Tibial nerve (tissue), 4 donors: ENCODE data around the gene EFNA4. TPM values are rescaled to one million over a fixed set of nuclear protein-coding genes. Genes with fewer than 3 reads are reported as not detected.

Experiments
- DNase-seq, 2 donors: peaks; one replicate each; pipeline ENCODE4 v3.0.0-alpha.2; 2019; ENCODE audit warnings: low spot score in 2 of 2
- H3K27ac ChIP-seq, 4 donors: fragments of 200-600 bp; sonication (generic) in 3 of 4; one replicate each; pipeline ENCODE4 v1.5.1; 2017 to 2019; ENCODE audit warnings: mild to moderate bottlenecking in 1 of 4
- H3K27me3 ChIP-seq, 2 donors: fragments of 200-600 bp; sonication (generic) in 1 of 2; one replicate each; pipeline versions ENCODE4 v1.5.1 to v1.6.0; 2017 to 2019
- H3K36me3 ChIP-seq, 3 donors: fragments of 200-600 bp; sonication (generic); one replicate each; pipeline ENCODE4 v1.5.1; 2018 to 2019
- H3K4me1 ChIP-seq, 4 donors: fragments of 200-600 bp; sonication (generic) in 3 of 4; one replicate each; pipeline ENCODE4 v1.5.1; 2017 to 2019
- H3K4me3 ChIP-seq, 4 donors: fragments of 200-600 bp; sonication (generic) in 3 of 4; one replicate each; pipeline ENCODE4 v1.5.1; 2017 to 2019; ENCODE audit warnings: mild to moderate bottlenecking in 1 of 4, moderate library complexity in 1 of 4
- H3K9me3 ChIP-seq, 4 donors: fragments of 200-600 bp; sonication (generic) in 3 of 4; one replicate each; pipeline ENCODE4 v1.5.1; 2017 to 2019
- CTCF ChIP-seq, 5 experiments: fragments of 200-600 bp in 3 of 5; fragments of 450-650 bp in 2 of 5; sonication (generic) in 3 of 5; IDR thresholded peaks; one replicate each; pipeline ENCODE4 v1.5.1; 2016 to 2019; ENCODE audit warnings: antibody characterized with exemption in 5 of 5, mild to moderate bottlenecking in 3 of 5, moderate library complexity in 2 of 5
- EP300 ChIP-seq, 2 donors: sonication (generic); formaldehyde crosslinking; IDR thresholded peaks; one replicate each; pipeline ENCODE4 v1.6.1; 2017; ENCODE audit warnings: antibody characterized with exemption in 2 of 2, mild to moderate bottlenecking in 1 of 2
- POLR2A ChIP-seq, 2 donors: fragments of 450-650 bp; IDR thresholded peaks; one replicate each; pipeline ENCODE4 v1.6.1; 2017; ENCODE audit warnings: antibody characterized with exemption in 2 of 2, mild to moderate bottlenecking in 2 of 2, moderate library complexity in 2 of 2
- WGBS, 2 donors: methylation state at CpG; one replicate each; pipeline ENCODE4 v1.1.5; 2018; 5-methylcytosine and 5-hydroxymethylcytosine counted together
- total RNA-seq, 4 donors: library from RNA; depleted of rRNA; stranded (reverse); fragments of >200 nt; gene quantifications; one replicate each; pipeline ENCODE4 v1.1.0, GENCODE V29; 2016

EFNA4 gene
- total RNA-seq, 4 donors from 2014 or later, result 0.87 to 4.2 (median 1.8) TPM

- no peak for TF ChIP-seq EP300 (IDR thresholded peaks at IDR 0.05)
- no peak for TF ChIP-seq CTCF (IDR thresholded peaks at IDR 0.05)
- no peak for TF ChIP-seq POLR2A (IDR thresholded peaks at IDR 0.05)
- Histone ChIP-seq H3K4me3 (no peak overlapping the region), H3K4me1 (peaks cover 0 to 7% (median 3%) of the 10 kb centered on the region in 4 donors), H3K27ac (no peak overlapping the region), H3K36me3 (no peaks in the 10 kb centered on the region), H3K27me3 (no peaks in the 10 kb centered on the region), H3K9me3 (no peaks in the 10 kb centered on the region)
- 81 to 83% methylated on average over 7 of the region's 7 CpGs for WGBS, 2 donors
- no peak for DNase-seq
Measured at GRCh38 chr1:155099331-155099730, 35.8 kb downstream of the EFNA4 start.

- H3K9me3 ChIP-seq, result no peaks in the 10 kb centered on the region
- H3K4me3 ChIP-seq, result no peak overlapping the region
- no peak overlapping the region for H3K27ac ChIP-seq
- no peak for DNase-seq
- H3K36me3 ChIP-seq, result no peaks in the 10 kb centered on the region
- 81 to 91% methylated on average over 9 of the region's 9 CpGs for WGBS, 2 donors
- H3K27me3 ChIP-seq, result no peaks in the 10 kb centered on the region
- H3K4me1 ChIP-seq, result peaks cover 0 to 12% (median 3%) of the 10 kb centered on the region in 4 donors
- TF ChIP-seq POLR2A (IDR thresholded peaks at IDR 0.05), result no peak
- TF ChIP-seq EP300 (IDR thresholded peaks at IDR 0.05), result no peak
- no peak for TF ChIP-seq CTCF (IDR thresholded peaks at IDR 0.05)
Measured at GRCh38 chr1:155103325-155103724, 39.8 kb downstream of the EFNA4 start.

- TF ChIP-seq POLR2A (IDR thresholded peaks at IDR 0.05) (no peak), EP300 (IDR thresholded peaks at IDR 0.05) (no peak)
- DNase-seq, result no peak
- H3K4me1 ChIP-seq, result peaks cover 0 to 12% (median 3%) of the 10 kb centered on the region in 4 donors
- H3K9me3 ChIP-seq, result no peaks in the 10 kb centered on the region
- no peaks in the 10 kb centered on the region for H3K27me3 ChIP-seq
- peak overlapping the region in 2 of 4 donors; percentile 27 to 36 for H3K27ac ChIP-seq
- no peak overlapping the region for H3K4me3 ChIP-seq
- H3K36me3 ChIP-seq, result no peaks in the 10 kb centered on the region
- 77 to 78% methylated on average over 7 of the region's 7 CpGs for WGBS, 2 donors
Measured at GRCh38 chr1:155104605-155105534, 41.3 kb downstream of the EFNA4 start.

- WGBS, 2 donors, result 36 to 53% methylated on average over 7 of the region's 7 CpGs
- H3K27me3 ChIP-seq, result no peaks in the 10 kb centered on the region
- no peak overlapping the region for H3K4me3 ChIP-seq
- H3K27ac ChIP-seq, result peak overlapping the region in 2 of 4 donors; percentile 27 to 36
- TF ChIP-seq CTCF (IDR thresholded peaks at IDR 0.05) (no peak), EP300 (IDR thresholded peaks at IDR 0.05) (peak in 1 of 2 donors; percentile 71), POLR2A (IDR thresholded peaks at IDR 0.05) (no peak)
- peak; percentile 60 to 79 for DNase-seq
- H3K36me3 ChIP-seq, result no peaks in the 10 kb centered on the region
- H3K4me1 ChIP-seq, result peaks cover 0 to 12% (median 3%) of the 10 kb centered on the region in 4 donors
- no peaks in the 10 kb centered on the region for H3K9me3 ChIP-seq
Measured at GRCh38 chr1:155105604-155106011, 42.1 kb downstream of the EFNA4 start.

- TF ChIP-seq CTCF (IDR thresholded peaks at IDR 0.05) (no peak), EP300 (IDR thresholded peaks at IDR 0.05) (no peak), POLR2A (IDR thresholded peaks at IDR 0.05) (no peak)
- WGBS, 2 donors, result 71 to 80% methylated on average over 6 of the region's 6 CpGs
- Histone ChIP-seq H3K4me1 (peaks cover 0 to 12% (median 3%) of the 10 kb centered on the region in 4 donors), H3K36me3 (no peaks in the 10 kb centered on the region), H3K27ac (no peak overlapping the region), H3K4me3 (no peak overlapping the region), H3K27me3 (no peaks in the 10 kb centered on the region), H3K9me3 (no peaks in the 10 kb centered on the region)
- DNase-seq, result no peak
Measured at GRCh38 chr1:155106862-155107261, 43.3 kb downstream of the EFNA4 start.
